ENCODE results near the gene FAM20A. TPM values are rescaled to one million over a fixed set of nuclear protein-coding genes. Genes with fewer than 3 reads are reported as not detected.

Gene FAM20A
- total RNA-seq, 1 experiment from 2014 or later, result 0.34 TPM

DNA sequence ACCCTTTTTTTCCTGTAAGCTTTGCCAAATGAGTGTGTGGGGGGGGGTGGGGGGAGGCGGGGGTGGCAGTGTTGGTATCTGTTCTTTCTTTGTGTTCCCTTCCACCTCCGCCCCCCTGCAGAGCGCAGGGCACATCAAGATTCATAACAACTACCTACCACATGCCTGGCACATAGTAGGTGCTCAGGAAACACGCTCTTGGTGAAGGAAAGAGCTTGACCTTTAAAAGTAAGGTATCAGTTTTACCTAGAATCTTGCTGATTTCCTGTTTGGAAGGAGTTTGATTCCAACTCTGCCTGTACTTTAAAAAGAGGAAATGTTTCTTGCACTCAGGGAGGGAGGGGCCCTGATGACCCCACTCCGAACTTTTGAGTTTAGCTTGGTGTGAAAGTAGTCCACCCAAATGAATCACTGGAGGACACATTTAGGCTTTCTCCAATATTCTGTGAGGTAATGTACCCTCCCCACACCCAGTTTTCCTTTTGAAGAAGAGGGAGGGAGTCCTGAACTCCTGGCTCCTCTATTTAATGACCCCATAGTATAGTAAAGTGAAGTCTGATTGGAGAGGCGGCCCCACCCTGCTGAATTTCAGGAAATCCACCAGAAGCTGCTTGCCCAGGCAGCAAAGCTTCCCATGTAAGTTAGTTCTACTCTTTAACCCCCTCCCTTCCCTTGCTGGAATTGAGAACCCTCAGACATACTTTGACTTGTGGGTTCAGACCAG is 560 bp upstream of the FAM20A start:
- no peaks in the 10 kb centered on the region for H3K36me3 Mint-ChIP-seq (ENCODE audit: insufficient read depth, unreplicated experiment)
- ChIA-PET CTCF (no interaction called here), POLR2A (no interaction called here)
- no peak overlapping the region for H3K4me3 ChIP-seq (ENCODE audit: low read depth, low read length)
- peaks cover 15% of the 10 kb centered on the region for H3K4me1 ChIP-seq
- no peaks in the 10 kb centered on the region for H3K9me3 Mint-ChIP-seq (ENCODE audit: unreplicated experiment)
- BruUV-seq (replicated peaks), result no TSS peak
- no peaks in the 10 kb centered on the region for H3K36me3 ChIP-seq (ENCODE audit: control insufficient read depth, insufficient read depth, low read length)
- DNase-seq, result no peak
- H3K4me1 Mint-ChIP-seq (ENCODE audit: low read depth, unreplicated experiment), result peaks cover 15% of the 10 kb centered on the region
- intact Hi-C loops (cut with micrococcal nuclease; ENCODE audit: unreplicated experiment), result no loop called here
- peak overlapping the region; percentile 61 for H3K4me3 Mint-ChIP-seq (ENCODE audit: unreplicated experiment)
- no peak for TF ChIP-seq CTCF (IDR thresholded peaks at IDR 0.05; ENCODE audit: insufficient read depth in 1 of 2, low read depth in 1 of 2, low read length in 1 of 2, severe bottlenecking in 1 of 2, unreplicated experiment in 1 of 2)
- H3K27me3 ChIP-seq (replicated peaks; ENCODE audit: control insufficient read depth, insufficient read depth, low read length), result no peaks in the 10 kb centered on the region
- H3K27ac Mint-ChIP-seq (ENCODE audit: unreplicated experiment), result no peak overlapping the region
- peaks cover 9% of the 10 kb centered on the region for H3K27me3 Mint-ChIP-seq (ENCODE audit: insufficient read depth, unreplicated experiment)
- H3K9me3 ChIP-seq, result no peaks in the 10 kb centered on the region

GRCh38 chr17:68600067-68600930 is 868 bp downstream of the FAM20A start:
- H3K4me1 ChIP-seq, result peaks cover 15% of the 10 kb centered on the region
- no peaks in the 10 kb centered on the region for H3K36me3 Mint-ChIP-seq (ENCODE audit: insufficient read depth, unreplicated experiment)
- DNase-seq, result peak; percentile 49 to 66
- peak overlapping the region; percentile 63 for H3K27ac Mint-ChIP-seq (ENCODE audit: unreplicated experiment)
- H3K36me3 ChIP-seq (ENCODE audit: control insufficient read depth, insufficient read depth, low read length), result no peaks in the 10 kb centered on the region
- peaks cover 9% of the 10 kb centered on the region for H3K27me3 Mint-ChIP-seq (ENCODE audit: insufficient read depth, unreplicated experiment)
- no TSS peak for BruUV-seq (replicated peaks)
- H3K4me3 Mint-ChIP-seq (ENCODE audit: unreplicated experiment), result peak overlapping the region; percentile 61
- H3K9me3 ChIP-seq, result no peaks in the 10 kb centered on the region
- peaks cover 15% of the 10 kb centered on the region for H3K4me1 Mint-ChIP-seq (ENCODE audit: low read depth, unreplicated experiment)
- peak overlapping the region; percentile 45 for H3K4me3 ChIP-seq (ENCODE audit: low read depth, low read length)
- intact Hi-C loops (cut with micrococcal nuclease; ENCODE audit: unreplicated experiment), result loop anchor here (1.0 kb wide), 1 partner anchor 159 kb away; no protein-coding TSS in a partner anchor
- ChIA-PET POLR2A (no interaction called here), CTCF (interaction anchor here (0.6 to 2.0 kb wide), 3 partner anchors 66 to 1221 kb away, joined by 3 to 7 read pairs (median 4); no protein-coding TSS in a partner anchor)
- no peaks in the 10 kb centered on the region for H3K27me3 ChIP-seq (replicated peaks; ENCODE audit: control insufficient read depth, insufficient read depth, low read length)
- H3K9me3 Mint-ChIP-seq (ENCODE audit: unreplicated experiment), result no peaks in the 10 kb centered on the region
- TF ChIP-seq CTCF (IDR thresholded peaks at IDR 0.05; ENCODE audit: insufficient read depth in 1 of 2, low read depth in 1 of 2, low read length in 1 of 2, severe bottlenecking in 1 of 2, unreplicated experiment in 1 of 2), result peak; percentile 27 to 61

DNA sequence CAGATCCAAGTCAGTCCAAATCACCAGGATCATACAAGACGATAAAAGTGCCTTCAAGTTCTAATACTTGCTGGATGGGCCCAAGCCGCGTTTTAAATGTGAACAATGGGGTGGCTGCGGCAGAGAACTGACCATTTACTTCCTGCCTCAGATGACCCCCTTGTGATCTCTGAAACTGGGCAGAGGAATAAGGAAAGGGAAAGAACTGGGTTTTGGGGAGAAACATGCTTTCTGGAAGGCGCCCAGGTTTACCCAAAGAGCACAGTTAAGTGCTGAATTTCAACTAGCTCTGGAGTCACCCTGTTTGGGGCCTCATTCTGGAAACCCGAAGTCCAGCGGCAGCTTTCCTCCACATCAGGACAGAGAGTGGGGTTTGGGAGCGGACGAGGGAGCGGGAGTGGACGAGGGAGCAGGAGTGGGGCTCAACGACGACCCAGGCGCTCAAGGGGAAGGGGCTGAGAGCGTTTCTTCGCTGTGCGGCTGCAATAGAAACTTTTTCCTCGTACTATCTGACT is 1.6 kb downstream of the FAM20A start:
- no peaks in the 10 kb centered on the region for H3K9me3 ChIP-seq
- H3K9me3 Mint-ChIP-seq (ENCODE audit: unreplicated experiment), result no peaks in the 10 kb centered on the region
- H3K4me3 Mint-ChIP-seq (ENCODE audit: unreplicated experiment), result peak overlapping the region; percentile 61
- H3K4me1 Mint-ChIP-seq (ENCODE audit: low read depth, unreplicated experiment), result peaks cover 15% of the 10 kb centered on the region
- peaks cover 9% of the 10 kb centered on the region for H3K27me3 Mint-ChIP-seq (ENCODE audit: insufficient read depth, unreplicated experiment)
- DNase-seq, result no peak
- intact Hi-C loops (cut with micrococcal nuclease; ENCODE audit: unreplicated experiment), result loop anchor here (1.0 to 2.0 kb wide), 3 partner anchors 32 to 160 kb away; no protein-coding TSS in a partner anchor
- ChIA-PET CTCF (interaction anchor here (0.5 to 2.0 kb wide), 3 partner anchors 66 to 125 kb away, joined by 3 to 7 read pairs (median 4); partner anchors contain the start of gene PRKAR1A), POLR2A (no interaction called here)
- TF ChIP-seq CTCF (IDR thresholded peaks at IDR 0.05; ENCODE audit: insufficient read depth in 1 of 2, low read depth in 1 of 2, low read length in 1 of 2, severe bottlenecking in 1 of 2, unreplicated experiment in 1 of 2), result no peak
- no peaks in the 10 kb centered on the region for H3K27me3 ChIP-seq (replicated peaks; ENCODE audit: control insufficient read depth, insufficient read depth, low read length)
- no TSS peak for BruUV-seq (replicated peaks)
- no peaks in the 10 kb centered on the region for H3K36me3 ChIP-seq (ENCODE audit: control insufficient read depth, insufficient read depth, low read length)
- H3K4me1 ChIP-seq, result peaks cover 15% of the 10 kb centered on the region
- peak overlapping the region; percentile 45 for H3K4me3 ChIP-seq (ENCODE audit: low read depth, low read length)
- no peaks in the 10 kb centered on the region for H3K36me3 Mint-ChIP-seq (ENCODE audit: insufficient read depth, unreplicated experiment)
- peak overlapping the region; percentile 63 for H3K27ac Mint-ChIP-seq (ENCODE audit: unreplicated experiment)

Measured in Caco-2 (cell line).